GM21528 (cell line): Measurements from ENCODE around the gene RAD51.
"Not testable (repeated sequence)": the region's sequence is repeated elsewhere in the genome, so short reads cannot be mapped to it uniquely, and the experiment has no call there.

Experiments
- ATAC-seq: cut with Tn5 transposase; IDR thresholded peaks from one replicate; pipeline ENCODE4 v1.9.1; 2021; ENCODE audit warnings: mild to moderate bottlenecking, moderate library complexity; ENCODE audit not compliant: unreplicated experiment, low FRiP score

The RAD51 gene

DNA sequence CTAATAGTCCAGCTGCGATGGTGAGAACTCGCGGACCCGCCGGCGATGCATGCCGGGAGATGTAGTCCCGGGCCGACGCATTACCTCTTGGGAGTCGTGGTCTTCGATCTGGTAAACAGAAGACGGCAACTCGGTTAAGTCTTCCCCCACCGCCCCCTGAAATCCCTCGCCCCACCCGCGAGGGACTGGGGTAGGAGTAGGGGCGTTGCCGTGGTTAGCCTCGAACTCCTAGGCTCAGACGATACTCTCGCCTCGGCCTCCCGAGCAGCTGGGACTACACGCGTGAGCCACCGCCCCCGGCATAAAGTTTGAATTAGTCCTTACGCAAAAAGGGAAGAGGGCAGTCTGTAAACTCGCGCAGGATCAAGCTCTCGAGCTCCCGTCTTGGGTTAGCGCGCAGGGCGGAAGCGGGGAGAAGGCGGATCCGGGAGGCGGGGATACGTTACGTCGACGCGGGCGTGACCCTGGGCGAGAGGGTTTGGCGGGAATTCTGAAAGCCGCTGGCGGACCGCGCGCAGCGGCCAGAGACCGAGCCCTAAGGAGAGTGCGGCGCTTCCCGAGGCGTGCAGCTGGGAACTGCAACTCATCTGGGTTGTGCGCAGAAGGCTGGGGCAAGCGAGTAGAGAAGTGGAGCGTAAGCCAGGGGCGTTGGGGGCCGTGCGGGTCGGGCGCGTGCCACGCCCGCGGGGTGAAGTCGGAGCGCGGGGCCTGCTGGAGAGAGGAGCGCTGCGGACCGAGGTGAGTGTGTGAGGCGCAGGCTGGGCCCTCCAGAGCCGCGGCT is at the start of gene RAD51:
Gene RAD51, plus strand, starts transcription at position 487 of the 781 bp plus-strand sequence. CDS start 3,585 bp downstream, outside the sequence.
- peak; percentile 77 for ATAC-seq

DNA sequence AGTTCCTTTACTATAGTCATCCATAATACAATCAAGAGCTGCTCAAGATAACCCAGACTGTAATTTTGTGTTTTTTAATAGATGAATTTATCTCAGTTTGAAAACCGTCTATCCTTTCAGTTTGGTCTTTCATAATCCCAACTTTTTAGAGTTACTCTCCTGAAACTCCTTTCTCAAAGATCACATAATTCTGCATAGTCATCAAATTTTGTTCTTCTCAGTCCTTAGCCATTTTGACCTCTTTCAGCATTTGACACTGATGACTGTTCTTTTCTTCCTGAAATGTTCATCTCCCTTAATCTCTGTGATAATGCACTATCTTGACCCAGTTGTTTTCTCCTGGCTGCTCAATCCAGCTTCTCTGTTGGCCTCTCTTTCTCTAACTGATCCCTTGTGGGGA is 47.5 kb upstream of the RAD51 start:
- ATAC-seq = no peak

DNA sequence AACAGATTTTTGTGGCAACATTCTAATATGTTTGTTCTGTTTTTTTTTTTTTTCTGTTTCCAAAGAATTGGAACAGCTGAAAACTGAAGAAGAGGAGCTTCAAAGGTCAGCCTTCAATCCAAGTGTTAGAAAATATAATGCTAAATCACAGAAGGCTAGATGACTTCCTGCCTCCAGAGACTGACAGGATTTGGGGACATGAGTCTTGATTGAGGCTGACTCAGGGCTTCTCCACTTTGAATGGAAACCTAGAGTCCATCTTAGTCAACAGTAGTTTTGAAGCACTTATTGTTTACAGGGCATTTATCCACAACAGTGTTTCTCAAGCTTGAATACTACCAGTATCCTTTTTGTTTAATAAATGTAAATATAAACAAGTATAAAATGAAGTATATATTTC is 44.5 kb upstream of the RAD51 start:
- ATAC-seq = no peak

DNA sequence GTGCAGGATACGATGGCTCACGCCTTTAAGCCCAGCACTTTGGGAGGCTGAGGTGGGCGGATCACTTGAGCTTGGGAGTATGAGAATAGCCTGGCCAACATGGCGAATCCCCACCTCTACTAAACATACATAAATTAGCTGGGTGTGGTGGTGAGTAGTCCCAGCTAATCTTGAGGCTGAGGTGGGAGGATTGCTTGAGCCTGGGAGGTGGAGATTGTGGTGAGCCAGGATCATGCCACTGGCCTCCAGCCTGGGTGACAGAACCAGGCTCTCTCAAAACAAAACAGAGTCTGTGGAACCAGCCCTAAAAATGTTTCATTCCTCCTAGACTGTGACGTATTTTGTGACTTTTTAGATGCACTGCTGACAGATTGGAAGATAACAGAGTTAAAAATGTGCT is 34.3 kb upstream of the RAD51 start:
- ATAC-seq = no peak

DNA sequence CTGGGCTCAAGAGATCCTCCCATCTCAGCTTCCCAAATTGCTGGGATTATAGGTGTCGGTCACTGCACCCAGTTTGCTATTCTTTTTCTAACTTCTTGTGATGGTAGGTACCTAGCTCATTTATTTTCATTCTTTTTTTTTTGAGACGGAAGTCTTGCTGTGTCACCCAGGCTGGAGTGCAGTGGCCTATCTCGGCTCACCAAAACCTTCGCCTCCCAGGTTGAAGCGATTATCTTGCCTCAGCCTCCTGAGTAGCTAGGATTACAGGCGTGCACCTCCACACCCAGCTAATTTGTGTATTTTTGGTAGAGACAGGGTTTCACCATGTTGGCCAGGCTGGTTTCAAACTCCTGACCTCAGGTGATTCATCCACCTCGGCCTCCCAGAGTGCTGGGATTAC is 30.1 kb upstream of the RAD51 start:
- no peak for ATAC-seq

DNA sequence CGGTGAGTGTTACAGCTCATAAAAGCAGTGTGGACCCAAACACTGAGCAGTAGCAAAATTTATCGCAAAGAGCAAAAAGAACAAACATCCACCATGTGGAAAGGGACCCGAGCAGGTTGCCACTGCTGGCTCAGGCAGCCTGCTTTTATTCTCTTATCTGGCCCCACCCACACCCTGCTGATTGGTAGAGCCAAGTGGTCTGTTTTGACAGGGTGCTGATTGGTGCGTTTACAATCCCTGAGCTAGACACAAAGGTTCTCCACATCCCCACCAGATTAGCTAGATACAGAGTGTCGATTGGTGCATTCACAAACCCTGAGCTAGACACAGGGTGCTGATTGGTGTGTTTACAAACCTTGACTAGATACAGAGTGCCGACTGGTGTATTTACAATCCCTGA is 18.7 kb upstream of the RAD51 start:
- ATAC-seq = not testable (repeated sequence)

DNA sequence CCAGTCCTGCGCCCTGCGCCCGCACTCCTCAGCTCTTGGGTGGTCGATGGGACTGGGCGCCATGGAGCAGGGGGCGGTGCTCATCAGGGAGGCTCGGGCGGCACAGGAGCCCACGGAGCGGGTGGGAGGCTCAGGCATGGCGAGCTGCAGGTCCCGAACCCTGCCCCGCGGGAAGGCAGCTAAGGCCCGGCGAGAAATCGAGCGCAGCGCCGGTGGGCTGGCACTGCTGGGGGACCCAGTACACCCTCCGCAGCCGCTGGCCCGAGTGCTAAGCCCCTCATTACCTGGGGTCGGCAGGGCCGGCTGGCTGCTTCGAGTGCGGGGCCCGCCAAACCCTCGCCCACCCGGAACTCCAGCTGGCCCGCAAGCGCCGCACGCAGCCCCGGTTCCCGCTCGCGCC is 18.1 kb upstream of the RAD51 start:
- not testable (repeated sequence) for ATAC-seq

DNA sequence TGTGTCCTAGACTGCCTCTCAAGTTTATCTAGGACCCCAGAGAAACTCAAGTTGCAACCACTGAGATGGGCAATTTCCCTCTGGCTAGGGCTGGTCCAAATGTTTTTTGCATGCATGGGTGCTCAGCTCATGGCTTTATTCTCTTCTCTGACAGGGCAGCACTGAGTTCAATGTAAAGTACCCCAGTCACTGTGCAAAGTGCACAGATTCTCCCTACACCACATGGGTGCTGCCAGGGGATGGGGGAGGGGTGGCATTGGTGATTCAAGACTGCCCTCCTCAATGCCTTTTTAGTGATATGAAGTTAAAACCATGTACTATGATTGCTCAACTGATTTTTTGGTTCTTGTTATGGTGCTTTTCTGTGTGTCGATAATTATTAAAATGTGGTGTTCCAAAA is 14.8 kb upstream of the RAD51 start:
- no peak for ATAC-seq

DNA sequence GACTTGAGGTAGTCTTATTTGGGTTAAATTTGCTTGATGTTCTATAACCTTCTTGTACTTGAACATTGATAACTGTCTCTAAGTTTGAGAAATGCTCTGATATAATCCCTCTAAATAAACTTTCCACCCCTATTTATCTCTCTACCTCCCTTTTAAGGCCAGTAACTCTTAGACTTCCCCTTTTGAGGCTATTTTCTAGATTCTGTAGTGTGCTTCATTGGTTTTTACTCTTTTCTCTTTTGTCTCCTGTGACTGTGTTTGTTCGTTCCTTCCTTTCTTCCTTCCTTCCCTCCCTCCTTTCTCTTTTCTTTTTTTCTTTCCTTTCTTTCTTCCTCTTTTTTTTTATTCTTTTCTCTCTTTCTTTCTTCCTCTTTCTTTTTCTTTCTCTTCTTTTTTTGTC is 14.0 kb upstream of the RAD51 start:
- not testable (repeated sequence) for ATAC-seq

DNA sequence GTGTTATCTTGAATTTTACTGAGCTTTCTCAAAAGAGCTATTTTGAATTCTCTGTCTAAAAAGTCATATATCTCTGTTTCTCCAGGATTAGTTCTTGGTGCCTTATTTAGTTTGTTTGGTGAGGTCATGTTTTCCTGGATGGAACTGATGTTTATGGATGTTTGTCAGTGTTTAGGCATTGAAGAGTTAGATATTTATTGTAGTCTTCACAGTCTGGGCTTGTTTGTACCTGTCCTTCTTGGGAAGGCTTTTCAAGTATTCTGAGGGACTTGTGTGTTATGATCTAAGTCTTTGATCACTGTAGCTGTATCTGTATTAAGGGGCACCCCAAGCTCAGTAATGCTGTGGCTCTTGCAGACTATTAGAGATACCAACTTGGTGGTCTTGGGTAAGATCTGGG is 10.6 kb upstream of the RAD51 start:
- ATAC-seq = no peak

DNA sequence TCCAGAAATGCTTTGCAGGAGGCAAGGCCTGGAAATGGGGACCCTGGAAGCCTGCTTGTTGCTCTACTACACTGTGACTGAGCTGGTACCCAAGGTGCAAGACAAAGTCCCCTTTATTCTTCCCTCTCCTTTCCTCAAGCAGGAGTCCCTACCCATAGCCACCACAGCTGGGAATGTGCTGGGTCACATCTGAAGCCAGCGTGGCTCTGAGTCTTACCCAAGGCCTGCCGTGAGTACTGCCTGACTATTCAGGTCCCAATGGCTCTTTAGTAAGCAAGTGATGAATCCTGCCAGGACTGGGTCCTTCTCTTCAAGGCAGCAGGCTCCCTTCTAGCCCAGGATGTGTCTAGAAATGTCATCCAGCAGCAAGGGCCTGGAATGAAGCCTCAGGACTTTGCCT is 9.6 kb upstream of the RAD51 start:
- ATAC-seq = no peak

DNA sequence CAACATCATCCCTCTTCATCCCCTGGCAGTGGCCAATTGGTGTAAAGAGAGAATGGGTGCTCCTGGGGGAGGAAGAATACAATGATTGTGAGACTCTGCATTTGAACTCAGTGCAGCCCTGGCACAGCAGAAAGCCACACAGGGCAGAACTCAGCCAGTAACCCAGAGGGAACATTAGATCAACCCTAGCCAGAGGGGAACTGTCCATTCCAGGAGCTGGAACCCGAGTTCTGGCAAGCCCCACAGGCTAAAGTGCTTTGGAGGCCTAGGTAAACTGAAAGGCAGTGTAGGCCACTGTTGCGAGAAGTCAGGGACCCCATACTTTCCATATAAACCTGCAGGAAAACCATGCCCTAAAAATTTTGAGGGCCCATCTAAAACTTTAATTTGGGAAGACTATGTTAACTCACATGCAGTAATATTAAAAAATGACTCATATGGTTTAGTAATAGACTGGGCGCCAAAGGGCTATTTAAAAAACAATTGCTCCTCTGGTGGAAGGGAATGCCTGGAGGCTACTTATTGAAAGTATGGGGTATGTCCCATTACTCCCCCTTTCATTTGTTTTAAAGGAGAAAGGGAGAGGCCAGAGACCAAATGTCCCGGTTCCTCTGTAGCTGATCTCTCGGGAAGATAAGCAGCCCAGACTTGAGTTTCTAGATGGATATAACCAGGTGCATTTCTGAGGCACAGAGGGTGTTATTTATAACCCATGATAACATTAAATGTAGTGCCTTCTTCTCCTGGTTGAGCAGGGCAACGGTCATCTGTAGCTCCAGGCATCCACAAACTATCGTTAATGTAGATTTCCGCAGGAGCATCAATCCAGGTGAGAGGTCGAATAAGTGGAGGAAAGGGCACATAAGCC is 5.8 kb upstream of the RAD51 start:
- ATAC-seq = no peak

DNA sequence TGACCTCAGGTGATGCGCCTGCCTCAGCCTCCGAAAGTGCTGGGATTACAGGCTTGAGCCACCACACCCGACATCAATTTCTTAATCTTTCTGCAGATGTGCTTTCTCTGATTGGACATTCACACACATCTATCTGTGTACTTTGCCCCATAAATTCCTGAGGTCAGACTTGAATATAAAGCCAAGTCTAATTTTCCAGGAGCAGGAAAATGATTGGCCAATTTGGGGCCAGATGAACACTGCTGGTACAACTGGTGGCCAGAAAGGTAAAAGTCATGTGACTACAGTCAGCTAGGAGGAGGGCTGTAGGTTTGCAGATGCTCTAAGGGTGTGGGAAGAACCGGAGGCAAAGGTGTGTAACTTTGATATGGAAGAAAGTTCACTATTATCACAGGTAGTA is 3.2 kb upstream of the RAD51 start:
- no peak for ATAC-seq

DNA sequence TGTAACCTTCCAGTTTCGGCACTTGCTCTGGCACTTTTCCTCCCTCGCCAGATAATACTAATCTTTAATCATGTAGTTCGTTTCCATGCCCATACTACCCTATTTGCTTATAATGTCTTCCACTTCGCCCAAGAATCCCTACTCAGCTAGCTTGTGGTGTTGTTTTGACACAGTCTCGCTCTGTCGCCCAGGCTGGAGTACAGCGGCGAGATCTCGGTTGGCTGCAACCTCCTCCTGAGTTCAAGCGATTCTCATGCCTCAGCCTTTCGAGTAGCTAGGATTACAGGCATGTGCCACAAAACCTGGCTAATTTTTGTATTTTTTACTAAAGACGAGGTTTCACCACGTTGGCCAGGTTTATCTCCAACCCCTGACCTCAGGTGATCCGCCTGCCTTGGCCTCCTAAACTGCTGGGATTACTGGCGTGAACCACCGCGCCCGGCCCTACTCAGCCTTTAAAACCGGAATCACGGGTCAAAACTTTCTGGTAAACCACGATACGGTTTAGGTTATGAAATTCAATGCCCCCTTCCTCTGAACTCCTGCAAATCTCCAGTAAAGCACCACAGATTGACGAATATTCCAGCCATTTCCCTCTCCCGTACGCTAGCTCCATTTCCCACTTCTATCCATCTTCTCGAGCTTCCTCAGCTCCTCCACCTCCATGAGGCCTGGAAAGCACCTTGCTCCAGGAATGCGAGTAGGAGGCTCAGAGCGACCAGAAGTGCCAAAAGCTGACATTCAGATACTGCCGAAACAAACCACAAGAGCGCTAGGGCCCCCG is 878 bp upstream of the RAD51 start:
- peak; percentile 20 for ATAC-seq

DNA sequence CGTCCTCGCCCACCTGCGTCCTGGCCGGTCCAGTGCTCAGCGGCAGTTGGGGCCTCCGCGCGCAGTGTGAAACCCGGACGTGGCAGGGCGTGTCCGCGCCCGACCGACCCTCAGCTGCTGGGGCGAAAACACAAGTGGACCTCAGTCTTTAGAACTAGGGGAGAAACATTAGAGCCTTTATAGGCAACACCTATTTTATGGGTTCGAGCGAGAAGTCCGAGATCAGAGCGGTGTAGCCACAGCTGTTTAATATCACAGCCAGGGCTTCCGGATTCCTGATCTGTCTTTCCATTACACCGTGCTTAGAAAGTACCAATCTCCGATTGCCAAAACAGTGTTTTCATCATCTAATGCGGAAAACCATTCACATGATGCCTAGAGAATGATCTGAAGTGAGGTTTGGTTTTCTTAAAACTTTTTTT is 506 bp downstream of the RAD51 start:
- peak; percentile 39 for ATAC-seq

DNA sequence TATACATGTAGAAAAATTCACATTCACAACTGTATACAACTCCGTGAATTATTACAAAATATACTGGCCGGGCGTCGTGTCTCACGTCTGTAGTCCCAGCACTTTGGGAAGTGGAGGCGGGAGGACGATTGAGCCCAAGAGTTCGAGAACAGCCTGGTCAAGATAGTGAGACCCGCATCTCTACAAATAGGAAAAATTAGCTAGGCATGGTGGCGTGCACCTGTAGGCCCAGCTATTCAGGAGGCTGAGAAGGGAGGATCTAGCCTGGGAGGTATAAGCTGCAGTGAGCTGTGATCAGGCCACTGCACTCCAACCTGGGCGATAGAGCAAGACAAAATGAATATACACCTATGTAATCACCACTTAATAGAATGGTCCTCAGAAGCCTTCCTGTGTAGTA is 1.3 kb downstream of the RAD51 start:
- ATAC-seq = no peak

DNA sequence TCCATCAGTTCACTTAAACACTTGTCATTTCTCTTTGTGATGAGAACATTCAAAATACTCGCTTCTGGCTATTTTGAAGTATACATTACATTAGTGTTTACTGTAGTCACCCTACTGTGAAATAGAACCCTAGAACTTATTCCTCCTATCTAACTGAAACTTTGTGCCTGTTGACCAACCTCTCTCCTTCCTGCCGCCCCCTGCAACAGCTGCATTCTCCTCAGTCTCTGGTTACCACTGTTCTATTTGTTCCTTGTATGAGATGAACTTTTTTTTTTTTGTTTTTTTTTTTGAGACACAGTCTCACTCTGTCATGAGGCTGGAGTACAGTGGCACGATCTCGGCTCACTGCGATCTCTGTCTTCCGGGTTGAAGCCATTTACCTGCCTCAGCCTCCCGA is 2.9 kb downstream of the RAD51 start:
- no peak for ATAC-seq

DNA sequence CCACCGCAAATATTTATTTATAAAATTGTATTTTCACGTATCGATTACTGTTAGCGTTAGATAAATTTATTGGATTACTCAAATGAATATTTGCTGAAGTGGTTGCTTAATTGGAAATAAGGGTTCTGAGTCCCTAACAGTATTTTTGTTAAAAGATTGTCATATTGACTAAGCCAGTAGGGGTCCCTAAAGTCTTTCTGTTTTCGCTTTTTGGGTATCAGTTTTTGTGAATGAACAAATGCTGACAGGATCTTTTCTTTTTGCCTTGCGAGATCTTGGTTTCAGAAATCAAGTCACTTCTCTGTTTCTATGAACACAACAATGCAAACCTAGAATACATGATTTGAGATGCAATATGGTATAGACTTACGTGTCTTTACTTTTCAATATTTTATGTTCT is 7.1 kb downstream of the RAD51 start:
- no peak for ATAC-seq

DNA sequence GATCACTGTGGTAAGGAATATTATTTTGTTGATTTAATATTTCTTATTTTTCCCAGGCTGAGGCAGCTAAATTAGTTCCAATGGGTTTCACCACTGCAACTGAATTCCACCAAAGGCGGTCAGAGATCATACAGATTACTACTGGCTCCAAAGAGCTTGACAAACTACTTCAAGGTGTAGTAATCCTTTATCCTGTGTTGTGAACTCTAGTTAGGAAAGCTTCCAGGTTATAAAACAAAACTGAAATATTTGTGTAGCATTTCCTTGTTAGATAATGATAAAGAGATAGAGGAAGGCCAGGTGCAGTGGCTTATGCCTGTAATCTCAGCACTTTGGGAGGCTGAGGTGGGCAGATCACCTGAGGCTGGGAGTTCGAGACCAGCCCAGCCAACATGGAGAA is 11.1 kb downstream of the RAD51 start:
- ATAC-seq = no peak

DNA sequence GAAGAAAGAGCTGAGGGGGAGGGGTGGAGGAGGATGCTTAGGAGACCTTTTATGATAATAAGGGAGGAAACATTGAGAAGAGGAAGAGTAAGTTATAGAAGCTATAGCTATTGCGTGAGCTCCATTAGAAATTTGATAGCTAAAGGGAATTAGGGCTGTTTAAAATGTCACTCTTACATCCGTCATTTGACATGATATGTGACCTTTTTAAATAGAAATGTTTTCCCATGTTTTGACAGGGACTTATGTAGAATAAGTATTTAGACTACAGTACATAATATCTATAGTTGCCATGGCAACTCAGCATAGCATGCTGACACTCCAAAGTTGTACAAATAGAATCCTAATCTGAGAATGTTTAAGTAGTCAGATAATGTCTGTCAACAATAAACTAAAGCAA is 19.2 kb downstream of the RAD51 start:
- ATAC-seq = no peak

DNA sequence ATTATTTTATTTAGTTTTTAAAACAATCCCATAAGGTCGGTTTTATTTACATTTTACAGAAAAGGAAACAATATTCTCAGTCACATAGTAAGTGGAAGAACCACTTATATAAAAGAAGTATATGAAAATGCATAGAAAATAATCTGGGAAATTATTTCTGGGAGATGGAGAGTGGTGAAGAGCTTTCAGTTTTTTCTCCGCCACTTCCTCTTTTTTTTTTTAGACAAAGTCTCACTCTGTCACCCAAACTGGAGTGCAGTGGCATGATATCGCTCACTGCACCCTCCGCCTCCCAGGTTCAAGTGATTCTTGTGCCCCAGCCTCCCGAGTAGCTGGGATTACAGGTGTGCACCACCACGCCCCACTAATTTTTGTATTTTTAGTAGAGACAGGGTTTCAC is 21.2 kb downstream of the RAD51 start:
- no peak for ATAC-seq
